ENCODE data around the gene C18orf32. TPM values are rescaled to one million over a fixed set of nuclear protein-coding genes. Genes with fewer than 3 reads are reported as not detected.
A peak's percentile ranks its signal among the peaks of the same experiment; 100 is the strongest.
"Not testable (repeated sequence)": the region's sequence is repeated elsewhere in the genome, so short reads cannot be mapped to it uniquely, and the experiment has no call there.

C18orf32 gene
- total RNA-seq, 1 experiment from 2014 or later, result 74.5 TPM

- no peak for DNase-seq (ENCODE audit: low spot score)
These were observed 13.3 kb upstream of the C18orf32 start for GRCh38 chr18:49500201-49500921.

GRCh38 chr18:49499046-49499637 lies 12.1 kb upstream of the C18orf32 start:
- no peak for DNase-seq (ENCODE audit: low spot score)

DNA sequence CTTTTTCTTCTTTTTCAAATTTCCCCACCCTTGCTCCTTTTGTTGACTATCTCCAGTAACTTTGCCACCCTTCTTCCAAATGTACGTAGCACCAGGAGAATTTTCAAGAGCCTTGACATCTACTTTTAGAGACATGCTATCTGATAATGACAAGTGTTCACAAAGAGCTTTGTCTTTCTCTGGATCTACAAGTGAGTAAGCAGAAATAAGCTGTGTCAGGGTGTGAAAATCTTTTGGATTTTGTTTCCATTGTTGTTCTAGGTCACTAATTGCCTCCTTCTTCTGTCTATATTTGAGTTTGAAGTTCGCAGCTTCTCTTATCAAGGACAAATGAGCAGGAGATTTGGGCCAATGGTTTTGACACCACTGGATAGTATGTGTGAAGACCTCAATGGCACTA lies 8.4 kb upstream of the C18orf32 start:
- DNase-seq (ENCODE audit: low spot score), result no peak

DNA sequence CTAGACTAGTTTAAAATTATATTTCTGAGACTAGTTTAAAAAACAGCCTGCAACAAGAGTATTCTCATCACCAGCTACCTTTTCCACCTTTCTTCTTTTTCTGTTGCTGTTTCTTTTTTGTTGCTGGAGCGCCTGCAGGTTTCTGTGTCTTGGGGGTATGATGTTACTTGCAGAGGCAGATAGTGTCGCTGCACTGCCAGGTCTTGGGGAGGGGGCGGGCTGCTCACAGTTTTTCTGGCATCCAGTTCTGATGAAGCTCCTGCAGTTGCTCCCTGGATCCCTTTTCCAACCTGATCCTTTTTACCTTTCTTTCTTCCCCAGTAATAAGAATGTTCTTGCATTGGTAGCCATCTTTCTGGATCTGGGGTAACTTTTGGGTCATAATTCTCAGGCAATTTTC lies 8.0 kb upstream of the C18orf32 start:
- no peak for DNase-seq (ENCODE audit: low spot score)

- no peak for DNase-seq (ENCODE audit: low spot score)
These were observed 7.6 kb upstream of the C18orf32 start for GRCh38 chr18:49494660-49495059.

DNA sequence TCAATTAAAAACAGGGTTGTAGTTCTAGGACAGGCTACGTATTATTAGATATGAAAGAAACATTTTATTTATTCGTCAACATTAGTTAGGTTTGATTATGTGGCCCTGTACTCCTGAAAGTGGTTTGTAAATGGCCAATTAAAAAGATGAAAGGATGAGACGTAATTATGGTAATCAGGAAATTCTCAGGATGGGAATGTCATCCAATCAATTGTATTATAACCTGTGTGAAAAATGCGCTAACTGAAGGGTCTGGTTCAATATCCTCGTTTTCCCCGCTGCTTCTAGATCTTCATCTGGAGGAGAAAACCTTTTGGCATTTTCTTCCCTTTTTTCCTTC lies 5.6 kb upstream of the C18orf32 start:
- no peak for DNase-seq (ENCODE audit: low spot score)

DNA sequence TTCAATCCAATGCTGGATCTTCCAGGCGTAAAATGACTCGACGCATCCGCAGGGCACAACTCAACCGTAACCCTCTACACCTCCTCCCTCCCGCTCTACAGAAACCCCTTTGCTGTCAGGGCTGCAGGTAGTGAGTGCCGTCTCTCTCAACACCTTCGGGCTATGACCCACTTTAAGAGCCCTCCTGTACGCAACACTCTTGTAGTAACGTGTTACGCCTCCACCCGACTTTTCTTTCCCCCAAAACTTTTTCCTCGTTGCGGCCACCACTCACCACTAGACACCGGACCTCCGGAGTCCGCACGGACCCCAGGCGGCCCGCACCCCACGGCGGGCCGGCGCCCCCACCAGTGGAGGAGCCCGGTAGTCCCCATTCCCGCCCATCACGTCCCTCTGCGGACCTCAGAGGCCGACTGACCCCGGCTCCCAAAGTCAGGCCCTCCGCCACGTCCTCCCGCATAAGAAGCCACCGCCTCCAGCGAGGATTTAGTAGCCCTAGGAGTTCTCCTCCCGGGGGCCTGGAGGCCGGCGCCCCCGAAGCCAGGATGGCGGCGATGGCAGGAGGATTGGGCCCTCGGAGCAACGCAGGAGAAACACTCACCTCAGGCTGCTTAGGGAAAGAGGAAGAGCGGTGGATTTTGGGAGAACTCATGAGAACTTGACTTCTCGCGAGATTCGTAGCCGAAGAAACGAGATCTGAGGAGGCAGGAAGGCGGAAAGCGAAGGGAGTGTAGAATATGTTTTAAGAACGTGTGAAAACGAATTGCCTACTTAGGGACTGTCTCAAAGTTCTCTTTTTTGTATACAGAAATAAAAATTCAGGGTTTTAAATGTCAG lies 5.0 kb upstream of the C18orf32 start, which contains the start of gene RPL17:
RPL17 (minus strand) TSS at position 609 of the 837 bp plus-strand sequence.
- DNase-seq (ENCODE audit: low spot score), result peak; percentile 99

DNA sequence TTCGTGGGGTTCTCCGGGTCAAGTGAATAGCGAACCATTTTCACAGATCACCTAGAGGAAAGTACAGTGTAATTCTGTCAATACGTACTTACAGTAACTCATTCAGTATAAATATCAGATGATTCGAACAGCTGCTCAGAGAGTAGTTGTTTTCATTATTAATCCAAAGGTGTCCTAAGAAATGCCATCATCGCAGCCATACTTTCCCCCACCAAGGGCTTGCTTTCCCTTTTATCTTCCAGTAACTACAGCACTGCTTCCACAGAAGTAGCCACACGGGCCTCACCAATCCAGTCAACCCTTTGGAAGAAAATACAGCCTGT lies 4.5 kb upstream of the C18orf32 start:
- no peak for DNase-seq (ENCODE audit: low spot score)

DNA sequence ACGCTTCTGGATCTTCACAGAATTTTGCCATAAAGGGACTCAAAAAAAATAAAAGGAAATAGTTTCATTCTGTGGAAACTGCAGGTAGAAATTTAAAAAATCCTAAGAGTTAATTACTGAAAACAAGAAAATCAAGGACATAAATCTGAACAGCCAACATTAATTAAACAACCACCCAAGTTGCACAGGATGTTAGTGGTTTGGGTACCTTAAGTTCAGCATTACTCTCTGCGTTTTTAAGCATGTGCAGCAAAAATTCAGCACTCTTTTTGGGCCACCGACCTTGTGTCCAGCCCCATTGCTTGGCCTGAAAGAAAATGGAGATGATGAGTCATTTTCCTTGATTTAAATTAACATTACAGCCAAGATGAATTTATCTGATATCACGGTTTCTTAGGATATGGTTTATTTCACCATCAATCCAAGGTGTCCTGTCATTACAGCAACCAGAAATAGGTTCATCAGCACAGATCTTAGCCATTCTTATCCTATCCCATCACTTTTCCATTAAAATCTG lies 3.3 kb upstream of the C18orf32 start:
- no peak for DNase-seq (ENCODE audit: low spot score)

DNA sequence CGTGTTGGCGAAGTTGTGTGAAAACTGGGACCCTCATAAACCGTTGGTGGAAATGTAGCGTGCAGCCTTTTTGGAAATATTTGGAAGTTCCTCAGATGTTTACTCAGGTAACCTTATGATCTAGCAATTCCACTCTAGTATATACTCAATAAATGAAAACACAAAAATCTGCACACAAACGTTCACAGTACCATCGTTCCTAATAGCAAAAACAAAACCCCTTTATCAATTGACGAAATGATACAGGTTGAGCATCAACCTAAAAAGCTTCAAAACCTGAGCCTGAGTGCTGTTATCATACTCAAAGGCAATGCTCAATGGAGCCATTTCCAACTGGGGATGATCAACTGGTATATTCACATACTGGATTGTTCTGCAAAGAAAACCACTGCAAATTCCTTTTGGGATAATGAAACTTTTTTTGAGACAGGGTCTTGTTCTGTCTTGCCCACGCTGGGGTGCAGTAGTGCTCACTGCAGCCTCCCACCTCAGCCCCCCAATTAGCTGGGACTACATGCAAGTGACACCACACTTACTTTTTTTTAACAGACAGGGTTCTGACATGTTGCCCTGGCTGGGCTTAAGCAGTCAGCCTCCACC lies 777 bp upstream of the C18orf32 start:
- DNase-seq (ENCODE audit: low spot score), result no peak

- DNase-seq (ENCODE audit: low spot score), result no peak
These were observed 455 bp downstream of the C18orf32 start for GRCh38 chr18:49486606-49486952.

GRCh38 chr18:49486134-49486533 lies 900 bp downstream of the C18orf32 start:
- no peak for DNase-seq (ENCODE audit: low spot score)

DNA sequence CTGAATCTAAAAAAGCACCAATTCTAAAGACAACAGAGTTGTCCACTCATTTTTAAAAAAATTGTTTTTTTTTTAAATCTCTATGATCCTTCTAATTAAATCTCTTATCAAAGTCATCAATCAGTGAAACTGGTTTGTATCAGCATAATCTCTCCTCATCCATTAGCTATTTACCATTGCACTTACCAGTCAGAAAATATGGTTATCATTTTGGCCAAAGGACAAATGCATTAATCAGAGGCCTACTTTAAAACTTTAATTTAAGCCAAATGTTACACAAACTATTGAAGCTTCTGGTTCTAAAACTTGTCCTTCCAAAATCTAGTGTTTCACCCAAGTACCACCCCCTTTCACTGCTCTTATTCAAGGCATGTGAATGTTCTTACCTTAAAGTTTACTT lies 3.8 kb downstream of the C18orf32 start:
- no peak for DNase-seq (ENCODE audit: low spot score)

GRCh38 chr18:49481907-49482306 lies 5.1 kb downstream of the C18orf32 start:
- no peak for DNase-seq (ENCODE audit: low spot score)

GRCh38 chr18:49481317-49481716 lies 5.7 kb downstream of the C18orf32 start:
- DNase-seq (ENCODE audit: low spot score), result no peak

GRCh38 chr18:49479381-49480137 lies 7.5 kb downstream of the C18orf32 start:
- DNase-seq (ENCODE audit: low spot score), result no peak

DNA sequence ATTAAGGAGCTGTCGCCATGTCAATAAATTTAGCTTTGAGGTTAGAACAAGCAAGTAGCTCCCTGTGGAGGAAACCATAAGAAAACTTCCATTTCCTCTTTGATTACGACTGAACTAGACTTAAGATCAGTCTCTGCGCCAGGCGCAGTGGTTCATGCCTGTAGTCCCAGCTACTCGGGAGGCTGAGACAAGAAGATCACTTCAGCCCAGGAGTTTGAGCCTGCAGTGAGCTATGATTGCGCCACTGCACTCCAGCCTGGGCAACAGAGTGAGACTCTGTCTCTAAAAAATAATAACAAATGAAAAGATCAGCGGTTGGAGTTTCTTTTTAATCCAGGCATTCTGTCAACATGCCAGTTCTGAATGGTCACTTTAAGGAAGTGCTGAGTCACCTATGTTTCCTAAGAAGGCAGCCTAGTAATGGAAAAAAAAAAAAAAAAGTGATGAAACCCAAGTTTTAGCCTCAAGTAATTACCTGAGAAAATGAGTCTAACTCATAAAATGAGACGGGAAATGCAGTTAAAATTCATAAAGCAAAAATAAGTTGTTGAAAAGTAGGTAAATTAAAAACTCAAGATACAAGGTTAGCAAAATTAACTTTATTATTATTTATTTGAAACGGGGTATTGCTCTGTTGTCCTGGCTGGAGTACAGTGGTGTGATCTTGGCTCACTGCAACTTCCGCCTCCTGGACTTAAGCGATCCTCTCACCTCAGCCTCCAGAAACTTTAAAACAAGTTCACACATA lies 10.2 kb downstream of the C18orf32 start:
- peak; percentile 88 for DNase-seq (ENCODE audit: low spot score)

DNA sequence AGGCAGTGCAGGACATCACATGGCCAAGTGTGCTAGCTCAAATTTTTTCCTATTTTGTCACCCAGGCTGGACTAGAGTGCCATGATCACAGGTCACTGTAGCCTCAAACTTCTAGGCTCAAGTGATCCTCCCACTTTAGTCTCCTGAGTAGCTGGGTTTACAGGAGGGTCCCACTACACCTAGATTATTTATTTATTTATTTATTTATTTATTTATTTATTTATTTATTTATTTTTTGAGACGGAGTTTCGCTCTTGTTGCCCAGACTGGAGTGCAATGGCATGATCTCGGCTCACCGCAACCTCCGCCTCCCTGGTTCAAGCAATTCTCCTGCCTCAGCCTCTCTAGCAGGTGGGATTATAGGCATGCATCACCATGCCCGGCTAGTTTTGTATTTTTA lies 12.1 kb downstream of the C18orf32 start:
- not testable (repeated sequence) for DNase-seq (ENCODE audit: low spot score)

DNA sequence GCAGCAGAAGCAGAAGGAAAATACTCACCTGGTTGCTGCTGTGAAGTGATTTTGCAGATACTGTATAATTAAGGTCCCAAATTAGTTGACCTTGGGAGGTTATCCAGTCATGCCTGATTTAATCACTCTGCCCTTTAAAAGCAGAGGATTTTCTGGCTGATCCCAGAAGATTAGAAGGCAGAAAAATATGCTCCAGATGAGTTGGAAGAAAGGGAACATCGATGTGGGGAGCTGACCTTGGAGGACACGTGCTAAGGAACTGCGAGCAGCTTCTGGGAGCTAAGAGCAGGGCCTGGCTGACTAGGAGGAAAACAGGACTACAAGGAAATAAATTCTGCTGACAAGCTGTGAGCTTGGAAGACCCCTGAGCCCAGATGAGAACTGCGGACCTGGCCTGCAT lies 13.3 kb downstream of the C18orf32 start:
- DNase-seq (ENCODE audit: low spot score), result no peak

- no peak for DNase-seq (ENCODE audit: low spot score)
These were observed 14.6 kb downstream of the C18orf32 start for GRCh38 chr18:49472459-49472858.

DNA sequence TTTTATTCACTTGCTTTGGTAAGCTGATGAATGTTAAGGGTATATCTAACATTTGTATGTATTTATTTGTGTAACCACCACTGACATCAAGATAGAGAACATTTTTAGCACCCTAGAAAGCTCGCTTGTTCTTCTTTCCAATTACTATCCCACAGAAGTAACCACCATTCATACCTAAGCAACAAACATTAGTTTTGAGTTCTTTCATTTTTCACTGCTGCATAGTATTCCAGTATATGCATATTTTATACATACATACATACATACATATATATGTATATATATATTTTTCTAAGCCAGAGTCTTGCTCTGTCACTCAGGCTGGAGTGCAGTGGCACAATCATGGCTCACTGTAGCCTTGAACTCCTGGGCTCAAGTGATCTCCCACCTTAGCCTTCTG lies 15.5 kb downstream of the C18orf32 start:
- DNase-seq (ENCODE audit: low spot score), result no peak

Measured in H4 (cell line).